G401.6 (cell line): ENCODE data around the gene SRP68.
"Not testable (repeated sequence)": the region's sequence is repeated elsewhere in the genome, so short reads cannot be mapped to it uniquely, and the experiment has no call there.

Experiments used
- FAIRE-seq: peaks from 2 replicates; lab custom pipeline; 2012; peaks lifted over from hg19 to GRCh38; lab: Jason Lieb, UNC

The SRP68 gene

DNA sequence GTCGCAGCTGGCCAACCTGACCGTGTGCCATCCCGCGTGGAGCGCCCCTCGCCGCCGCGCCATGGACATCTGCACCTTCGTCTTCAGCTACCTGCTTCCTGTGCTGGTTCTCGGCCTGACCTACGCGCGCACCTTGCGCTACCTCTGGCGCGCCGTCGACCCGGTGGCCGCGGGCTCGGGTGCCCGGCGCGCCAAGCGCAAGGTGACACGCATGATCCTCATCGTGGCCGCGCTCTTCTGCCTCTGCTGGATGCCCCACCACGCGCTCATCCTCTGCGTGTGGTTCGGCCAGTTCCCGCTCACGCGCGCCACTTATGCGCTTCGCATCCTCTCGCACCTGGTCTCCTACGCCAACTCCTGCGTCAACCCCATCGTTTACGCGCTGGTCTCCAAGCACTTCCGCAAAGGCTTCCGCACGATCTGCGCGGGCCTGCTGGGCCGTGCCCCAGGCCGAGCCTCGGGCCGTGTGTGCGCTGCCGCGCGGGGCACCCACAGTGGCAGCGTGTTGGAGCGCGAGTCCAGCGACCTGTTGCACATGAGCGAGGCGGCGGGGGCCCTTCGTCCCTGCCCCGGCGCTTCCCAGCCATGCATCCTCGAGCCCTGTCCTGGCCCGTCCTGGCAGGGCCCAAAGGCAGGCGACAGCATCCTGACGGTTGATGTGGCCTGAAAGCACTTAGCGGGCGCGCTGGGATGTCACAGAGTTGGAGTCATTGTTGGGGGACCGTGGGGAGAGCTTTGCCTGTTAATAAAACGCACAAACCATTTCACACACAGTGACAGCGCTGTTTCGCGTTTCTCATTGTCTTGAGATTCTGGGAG, 4.7 kb upstream of the SRP68 start:
- no peak for FAIRE-seq

DNA sequence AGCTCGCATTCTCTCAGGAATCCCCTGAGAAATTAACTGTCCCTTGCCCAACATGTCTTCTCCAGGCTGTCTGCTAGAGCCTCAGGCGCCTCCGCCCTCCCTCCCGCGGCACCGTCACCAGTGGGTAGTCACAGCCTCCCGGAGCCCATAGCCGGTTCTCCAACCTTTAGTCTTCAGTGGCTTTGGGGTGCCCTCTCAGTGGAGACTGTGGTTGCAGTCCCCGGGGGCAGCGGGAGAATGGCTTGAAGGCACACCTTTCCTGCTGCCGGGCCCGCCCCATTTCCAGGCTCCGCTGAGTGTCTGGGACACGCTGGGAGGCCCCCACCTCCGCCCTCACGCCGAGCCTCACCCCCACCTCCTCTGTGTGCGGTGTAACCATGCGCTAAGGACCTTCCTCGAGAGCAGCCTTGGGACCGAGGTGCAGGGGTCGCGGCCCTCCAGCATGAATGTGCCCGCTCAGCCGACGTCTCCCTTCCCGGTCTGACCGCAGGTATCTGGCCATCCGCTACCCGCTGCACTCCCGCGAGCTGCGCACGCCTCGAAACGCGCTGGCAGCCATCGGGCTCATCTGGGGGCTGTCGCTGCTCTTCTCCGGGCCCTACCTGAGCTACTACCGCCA, 3.9 kb upstream of the SRP68 start:
- no peak for FAIRE-seq

DNA sequence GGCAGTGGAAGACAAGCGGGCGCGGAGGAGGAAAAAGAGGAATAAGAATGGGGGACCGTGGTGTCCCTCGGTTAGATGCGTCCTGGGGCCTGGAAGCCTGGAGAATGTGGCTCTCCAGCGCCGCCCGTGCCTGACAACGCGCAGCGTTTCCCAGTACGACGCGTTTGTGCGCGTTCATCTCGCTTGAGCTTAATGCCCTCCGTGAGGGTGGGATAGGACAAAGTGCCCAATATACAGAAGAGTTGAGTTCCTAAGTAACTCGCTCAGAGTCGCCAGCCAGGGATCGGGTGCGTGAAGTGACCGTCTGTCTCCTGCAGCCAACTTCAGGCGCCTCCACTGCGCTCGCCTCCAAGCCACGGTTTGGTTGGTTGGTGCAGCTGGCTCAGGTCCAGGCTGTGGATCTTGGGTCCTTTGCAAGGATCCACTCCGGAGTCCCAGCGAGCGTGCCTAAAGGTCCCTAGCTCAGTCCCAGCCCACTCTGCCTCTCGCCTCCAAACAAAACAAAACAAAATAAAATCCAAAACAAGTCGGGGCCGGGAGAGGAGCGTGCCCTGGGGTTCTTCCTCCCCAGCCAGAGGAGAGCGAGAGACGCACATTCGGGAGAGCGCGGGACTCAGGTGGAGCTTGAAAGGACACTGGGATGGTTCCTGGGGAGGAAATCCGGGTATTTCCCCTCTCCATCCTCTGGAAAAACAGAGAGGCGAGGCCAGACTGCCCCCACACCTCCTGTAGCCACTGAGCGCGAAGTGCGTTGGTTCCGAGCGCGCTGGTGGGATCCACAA, 3.2 kb upstream of the SRP68 start:
- no peak for FAIRE-seq

DNA sequence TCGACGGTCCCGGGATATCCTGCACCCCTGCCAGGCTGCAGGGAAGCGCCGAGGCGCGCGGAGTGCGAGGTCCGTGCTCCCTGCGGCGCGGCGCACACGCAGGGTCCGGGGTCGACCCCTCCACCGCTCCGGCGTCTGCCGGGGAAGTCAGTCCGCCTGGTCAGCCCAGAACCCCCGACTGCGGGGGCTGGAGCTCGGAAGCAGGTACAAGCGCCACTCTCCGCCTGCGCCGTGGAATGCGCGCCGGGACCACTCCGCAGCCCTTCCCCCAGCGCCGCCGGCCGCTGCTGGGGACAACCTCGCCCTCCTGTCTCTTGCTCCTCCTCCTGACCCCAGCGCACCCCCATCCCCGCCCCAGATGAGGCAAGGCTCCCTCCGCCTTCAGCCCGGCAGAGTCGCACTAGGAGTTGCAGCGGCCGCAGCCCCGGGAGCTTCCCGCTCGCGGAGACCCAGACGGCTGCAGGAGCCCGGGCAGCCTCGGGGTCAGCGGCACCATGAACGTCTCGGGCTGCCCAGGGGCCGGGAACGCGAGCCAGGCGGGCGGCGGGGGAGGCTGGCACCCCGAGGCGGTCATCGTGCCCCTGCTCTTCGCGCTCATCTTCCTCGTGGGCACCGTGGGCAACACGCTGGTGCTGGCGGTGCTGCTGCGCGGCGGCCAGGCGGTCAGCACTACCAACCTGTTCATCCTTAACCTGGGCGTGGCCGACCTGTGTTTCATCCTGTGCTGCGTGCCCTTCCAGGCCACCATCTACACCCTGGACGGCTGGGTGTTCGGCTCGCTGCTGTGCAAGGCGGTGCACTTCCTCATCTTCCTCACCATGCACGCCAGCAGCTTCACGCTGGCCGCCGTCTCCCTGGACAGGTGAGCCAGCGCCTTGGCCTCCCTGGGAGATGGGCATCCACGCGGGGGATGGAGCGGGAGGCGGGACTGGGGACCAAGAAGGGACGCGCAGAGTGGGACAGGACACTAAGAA, 2.4 kb upstream of the SRP68 start, which contains the start of gene GALR2:
TSS of gene GALR2 (plus strand) at position 392 of the 974 bp plus-strand sequence. CDS start at position 495, 103 bp downstream.
- FAIRE-seq, result no peak

DNA sequence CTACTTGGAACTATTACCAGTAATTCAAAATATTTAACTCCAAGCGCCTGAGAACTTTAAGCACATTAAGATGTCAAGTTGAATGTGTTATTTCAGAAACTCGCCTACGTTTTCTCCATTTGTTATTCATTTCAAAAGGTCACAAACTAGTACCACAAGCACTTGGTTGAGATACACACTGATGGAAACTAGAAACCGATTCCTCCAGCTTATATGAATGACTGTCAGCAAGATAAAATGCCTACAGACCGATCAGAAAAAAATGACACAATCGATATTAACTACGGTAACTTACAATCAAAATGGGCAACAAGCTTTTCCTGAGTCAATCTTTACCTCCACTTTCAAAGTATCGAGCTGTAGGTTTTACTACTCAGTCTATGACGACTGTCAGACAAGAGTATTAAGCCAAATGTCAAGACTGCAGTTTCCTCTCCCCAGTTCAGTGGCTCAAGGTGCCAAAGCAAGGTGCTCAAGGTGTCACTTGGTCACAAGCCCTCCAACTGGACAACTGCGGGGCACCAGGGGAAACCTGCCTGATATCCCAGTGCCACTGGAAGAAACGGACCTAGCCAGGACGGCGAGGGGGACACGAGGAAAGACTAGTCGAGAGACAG, 678 bp downstream of the SRP68 start:
- FAIRE-seq, result no peak

DNA sequence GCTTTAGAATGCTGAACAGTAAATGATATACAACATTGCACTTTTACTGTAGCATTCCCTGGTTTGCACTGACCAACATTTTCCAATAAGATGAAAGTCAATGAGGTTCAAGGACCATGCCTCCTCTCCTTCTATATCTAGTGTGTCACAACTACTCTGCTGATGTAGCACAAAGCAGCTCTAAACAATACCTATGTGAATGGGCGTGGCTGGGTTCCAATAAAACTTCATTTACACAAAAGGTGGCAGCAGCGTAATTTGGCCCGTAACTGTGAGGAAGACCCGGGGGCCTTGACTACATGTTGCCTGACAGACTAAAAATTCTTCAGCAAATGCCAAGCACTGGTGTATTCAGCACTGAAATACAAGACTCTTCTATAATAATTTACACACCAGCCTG, 6.5 kb downstream of the SRP68 start:
- no peak for FAIRE-seq

DNA sequence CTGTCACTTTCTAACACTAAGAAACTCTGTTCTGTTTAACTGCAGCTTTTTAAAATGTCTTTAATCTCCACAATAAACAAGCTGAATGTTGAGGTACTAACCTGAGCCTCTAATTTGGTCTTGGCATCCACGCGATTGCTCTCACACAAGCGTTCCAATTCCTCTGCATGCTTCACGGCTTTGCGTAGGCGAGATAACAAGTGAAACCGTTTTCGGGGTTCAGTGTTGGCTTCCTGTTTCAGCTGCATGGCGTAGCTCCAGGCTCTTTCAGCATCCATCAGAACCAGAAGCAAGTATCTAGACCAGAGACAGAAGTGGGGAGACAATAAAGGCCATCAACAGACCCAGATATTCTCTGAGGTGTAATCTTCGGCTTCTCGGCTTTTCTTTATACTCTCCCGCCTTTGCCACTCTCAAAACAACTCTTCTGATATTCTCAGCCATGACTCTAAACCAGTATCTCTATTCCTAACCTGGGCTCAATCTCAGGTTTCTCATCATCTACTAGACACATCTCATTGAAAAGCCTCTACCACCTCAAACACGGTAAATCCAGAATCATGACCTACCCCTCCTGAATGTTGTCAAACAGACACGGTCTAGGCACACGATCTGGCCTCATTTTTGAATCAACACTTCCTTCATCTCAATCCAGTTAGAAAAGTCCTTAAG, 8.3 kb downstream of the SRP68 start:
- no peak for FAIRE-seq

DNA sequence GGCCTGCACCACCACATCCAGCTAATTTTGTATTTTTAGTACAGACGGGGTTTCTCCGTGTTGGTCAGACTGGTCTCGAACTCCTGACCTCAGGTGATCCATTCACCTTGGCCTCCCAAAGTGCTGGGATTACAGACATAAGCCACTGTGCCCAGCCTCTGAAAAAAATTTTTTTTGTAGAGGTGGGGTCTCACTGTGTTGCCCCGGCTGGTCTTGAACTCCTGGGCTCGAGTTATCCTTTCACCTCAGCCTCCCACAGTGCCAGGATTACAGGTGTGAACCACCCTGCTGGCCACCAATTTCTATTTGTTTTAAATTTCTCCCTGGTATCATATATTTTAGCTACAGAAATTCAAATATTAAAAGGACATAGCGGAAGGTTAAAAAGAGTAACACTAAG, 14.1 kb downstream of the SRP68 start:
- not testable (repeated sequence) for FAIRE-seq

DNA sequence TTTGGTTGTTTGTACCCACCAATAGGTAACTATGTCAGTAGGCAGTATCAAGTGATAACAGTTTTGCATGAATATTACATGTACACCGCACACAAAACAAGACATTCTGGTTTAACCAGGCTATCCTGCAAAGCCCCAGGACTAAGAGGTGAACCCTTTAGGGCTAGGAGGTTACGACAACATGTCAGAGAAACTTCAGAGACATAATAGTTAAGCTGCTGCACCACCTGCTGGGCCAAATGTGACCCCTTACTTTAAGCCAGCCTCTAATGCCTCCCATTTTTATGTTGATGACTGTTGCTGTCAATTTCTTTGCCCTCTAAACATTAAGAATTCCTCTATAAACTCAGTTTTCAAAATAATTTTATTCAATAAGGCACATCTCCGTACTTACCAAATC, 15.4 kb downstream of the SRP68 start:
- FAIRE-seq, result no peak

DNA sequence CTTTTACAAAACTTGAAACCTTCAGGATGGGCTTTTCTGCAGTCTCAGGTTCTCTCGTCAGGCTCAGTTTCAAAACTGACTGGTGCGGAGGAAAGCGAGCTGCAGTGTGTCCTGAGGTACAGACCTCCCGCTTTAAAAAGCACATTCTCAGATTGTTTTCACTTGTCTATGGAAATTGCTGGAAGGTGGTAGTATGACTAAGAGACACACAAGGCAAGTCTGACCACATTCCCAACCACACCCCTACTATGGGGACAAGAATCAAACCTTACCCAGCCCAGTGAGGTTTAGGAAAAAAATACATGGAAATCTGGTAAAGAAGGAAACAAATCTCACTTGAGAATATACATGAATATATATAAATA, 18.2 kb downstream of the SRP68 start:
- FAIRE-seq, result no peak

DNA sequence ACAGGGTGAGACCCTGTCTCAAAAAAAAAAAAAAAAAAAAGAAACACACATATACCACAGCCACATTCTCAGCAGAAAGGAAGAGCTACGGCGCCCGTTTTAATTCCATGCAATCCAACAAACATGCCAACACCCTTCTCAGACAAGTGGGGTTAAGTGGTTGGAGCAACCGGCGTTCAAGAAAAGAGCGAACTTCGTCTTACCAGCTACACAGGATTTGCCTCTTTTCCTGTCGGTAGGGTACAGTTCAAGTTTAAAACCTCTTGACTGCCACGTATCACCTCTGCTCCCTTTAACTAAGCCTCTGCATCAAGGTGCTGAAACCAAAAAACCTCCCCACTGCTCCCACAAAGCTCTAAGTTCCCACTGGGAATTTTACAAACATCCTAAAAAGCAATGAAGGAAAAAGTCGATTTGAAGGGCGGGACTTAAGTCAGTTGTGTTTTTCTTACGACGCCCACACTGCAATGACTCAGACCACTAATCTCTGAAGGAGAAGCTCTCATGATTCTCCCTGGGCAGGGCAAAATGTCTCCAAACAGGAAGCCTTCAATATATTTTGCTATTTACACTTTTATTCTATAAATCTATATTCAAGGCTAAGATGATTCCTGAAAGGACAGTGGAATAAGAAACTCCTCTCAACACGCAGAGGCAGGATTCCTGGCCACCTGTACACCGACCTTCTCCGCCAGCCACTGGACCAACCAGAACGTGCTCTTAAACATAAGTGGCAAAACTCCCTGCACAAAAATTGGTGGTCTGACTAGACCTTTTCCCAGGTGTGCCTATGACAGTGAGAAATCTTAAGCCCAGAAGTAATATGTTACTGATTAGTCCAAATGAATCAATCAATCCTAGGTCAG, 18.8 kb downstream of the SRP68 start:
- no peak for FAIRE-seq

DNA sequence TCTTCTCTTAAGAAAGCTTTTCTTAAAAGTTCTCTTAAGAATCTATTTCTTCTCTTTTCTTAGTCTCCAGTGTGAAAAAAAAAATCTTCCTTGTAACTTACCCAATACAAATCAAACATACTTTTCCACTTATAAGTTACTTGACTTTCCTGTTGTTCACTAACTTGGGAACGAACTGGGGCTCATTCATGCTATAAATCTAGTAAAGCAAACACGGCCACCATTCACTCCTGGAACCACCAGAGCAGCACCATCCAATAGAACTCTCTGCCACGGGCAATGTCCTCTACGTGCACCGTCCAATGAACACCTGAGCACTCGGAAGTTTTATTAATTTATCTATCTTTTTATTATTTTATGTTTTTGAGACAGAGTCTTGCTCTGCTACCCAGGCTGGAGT, 20.8 kb downstream of the SRP68 start:
- FAIRE-seq, result no peak

DNA sequence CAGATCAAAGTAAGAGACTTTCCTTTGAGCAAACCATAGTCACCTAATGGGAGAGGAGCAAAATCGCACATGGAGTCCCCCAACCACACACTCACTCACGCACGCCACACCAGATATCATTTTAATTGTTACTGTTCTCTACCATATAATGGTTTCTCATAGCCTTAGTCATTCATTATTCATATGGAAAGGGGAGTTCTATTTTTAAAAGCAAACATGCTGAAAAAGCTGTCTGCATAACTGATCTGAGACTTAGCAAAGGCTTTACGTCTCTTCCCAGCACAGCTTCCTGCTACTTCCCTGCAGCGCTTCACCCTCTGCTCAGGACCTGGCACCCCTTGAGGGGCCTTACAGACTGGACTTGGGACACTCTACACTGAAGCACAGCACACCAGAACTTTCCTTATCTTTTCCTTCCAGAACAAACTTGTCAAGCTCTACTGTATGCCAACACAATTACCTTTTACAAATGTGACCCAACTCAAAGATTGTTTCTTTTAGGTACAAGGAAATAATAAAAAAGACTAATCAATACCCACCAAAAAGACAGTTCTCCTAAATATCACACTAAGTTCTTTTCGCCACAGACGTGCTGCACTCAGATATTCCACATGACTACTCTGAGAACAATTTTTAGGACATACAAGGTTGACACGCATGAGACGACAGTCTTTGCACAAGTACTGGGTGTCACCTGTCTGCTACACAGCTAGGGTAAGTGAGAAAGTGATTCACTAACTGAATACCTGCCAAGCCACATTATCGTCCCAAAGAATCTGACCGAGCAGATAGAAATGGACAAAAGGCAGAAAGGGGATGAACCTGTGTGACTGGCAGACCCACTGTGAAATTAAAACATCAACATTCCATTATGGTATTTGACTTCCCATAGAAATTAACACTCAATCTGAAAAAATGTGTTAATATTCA, 21.5 kb downstream of the SRP68 start:
- no peak for FAIRE-seq

DNA sequence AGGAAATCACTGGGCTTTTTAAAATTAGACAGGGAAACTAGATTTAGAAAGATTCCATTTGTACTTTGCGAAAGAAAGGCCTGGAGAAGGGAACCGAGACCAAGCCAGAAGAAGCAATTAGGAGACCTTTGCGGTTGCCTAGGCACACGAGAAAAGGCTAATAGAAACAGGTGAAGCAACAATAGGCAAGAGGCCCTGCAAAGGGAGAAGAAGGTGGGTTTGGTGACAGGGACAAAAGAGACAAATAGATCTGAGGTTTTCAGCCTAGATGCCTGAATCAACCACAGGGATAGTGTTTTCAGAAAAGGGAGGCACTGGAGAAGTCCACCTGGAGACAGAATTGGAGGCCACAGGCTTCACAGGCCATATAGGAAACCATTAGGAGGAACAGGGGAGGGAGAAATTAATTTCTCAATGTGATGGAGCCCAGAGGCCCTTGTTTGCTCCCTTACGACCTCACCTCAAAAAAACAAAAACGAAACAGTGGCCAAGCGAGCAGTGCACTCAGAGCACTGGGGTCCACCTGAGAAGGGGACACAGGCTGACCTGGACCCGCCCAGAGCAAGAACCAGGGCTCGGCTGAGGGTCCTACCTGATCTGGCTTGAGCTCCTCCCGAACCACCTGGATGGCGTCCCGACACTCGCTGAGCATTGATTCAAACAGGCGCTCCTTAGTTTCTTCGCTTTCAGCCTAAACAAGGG, 22.3 kb downstream of the SRP68 start:
- no peak for FAIRE-seq

DNA sequence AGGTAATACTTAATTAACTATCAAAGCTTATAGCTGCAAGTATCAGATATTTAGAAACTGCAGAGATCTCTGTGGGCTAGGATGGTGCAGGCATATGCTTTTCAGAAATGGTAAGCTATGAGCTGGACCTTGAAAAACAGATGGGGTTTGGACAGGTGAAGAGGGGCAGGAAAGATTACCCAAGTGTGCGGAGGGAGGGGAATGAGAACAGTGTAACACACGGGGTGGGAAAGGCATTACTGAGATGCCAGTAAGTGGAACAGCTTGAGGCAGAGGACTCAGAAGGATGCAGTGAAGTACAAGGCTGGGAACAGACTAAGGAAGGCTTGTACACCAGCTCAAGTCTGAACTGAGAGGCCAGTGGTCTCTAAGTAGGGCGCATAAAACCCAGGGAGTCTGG, 23.1 kb downstream of the SRP68 start:
- FAIRE-seq, result no peak

DNA sequence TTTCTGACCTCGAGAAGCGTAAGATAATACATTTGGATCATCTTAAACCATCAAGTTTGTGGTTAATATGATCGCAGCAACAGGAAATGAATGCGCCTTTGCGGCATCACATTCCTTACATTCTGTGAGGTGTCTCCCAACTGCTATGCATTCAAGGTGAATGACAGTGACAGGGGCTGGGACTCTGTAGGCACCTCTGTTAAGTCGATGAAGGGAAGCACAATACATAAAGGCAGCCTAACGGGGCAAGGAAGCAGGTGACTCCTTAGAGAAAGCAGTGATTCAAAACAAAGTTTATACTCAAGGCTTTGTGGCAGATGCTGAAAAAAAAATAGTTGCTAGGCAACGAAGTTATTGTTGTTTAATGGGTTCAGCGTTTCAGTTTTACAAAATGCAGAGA, 23.6 kb downstream of the SRP68 start:
- FAIRE-seq, result no peak

DNA sequence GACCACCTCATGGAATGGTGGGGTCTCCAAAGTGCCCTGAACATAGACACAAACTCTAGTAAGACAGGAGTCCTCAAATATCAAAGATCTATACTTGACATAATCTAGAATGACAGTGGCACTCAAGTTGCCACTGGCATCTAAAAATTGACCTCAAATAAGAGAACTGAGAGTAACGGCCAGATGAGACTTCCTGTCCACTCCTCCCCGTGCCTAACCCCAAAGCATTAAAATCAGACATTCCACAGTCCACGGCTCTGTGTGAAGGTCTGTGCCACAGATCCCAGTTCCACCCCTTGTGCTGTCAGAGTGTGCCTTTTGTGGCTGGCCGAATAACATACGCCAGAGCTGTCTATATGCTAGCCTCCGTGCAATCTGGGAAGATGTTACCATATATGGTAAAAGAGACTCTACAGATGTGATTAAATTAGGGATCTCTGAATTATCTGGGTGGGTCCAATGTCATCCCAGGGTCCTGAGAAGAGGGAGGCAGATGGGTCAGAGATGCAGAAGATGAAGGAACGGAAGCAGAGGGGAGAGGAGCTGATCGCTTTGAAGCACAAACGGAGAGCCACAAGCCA, 24.2 kb downstream of the SRP68 start:
- FAIRE-seq, result no peak

DNA sequence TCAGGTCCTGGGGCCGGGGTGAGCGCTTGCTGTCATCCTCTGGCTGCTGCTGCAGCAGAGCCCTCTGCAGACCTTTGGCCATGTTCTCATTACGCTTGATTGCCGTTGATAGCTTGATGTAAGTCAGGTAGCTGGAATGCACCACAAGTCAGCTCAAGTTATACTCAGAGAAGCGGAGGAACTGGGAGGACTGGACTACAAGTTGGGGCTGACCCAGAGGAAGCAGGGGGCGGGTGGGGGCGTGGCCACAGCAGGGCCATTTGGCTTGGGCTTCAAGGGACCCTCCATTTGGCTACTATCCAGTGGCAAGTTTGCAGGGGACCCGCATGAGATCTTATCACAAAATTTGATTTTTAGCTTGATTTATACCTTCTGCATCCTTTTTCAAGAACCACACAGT, 26.3 kb downstream of the SRP68 start:
- FAIRE-seq, result no peak
